Fibroblast of mammary gland (primary cell): ENCODE measurements around the gene AUTS2.
A peak's percentile ranks its signal among the peaks of the same experiment; 100 is the strongest.

Source experiments
- DNase-seq: peaks from one replicate; pipeline ENCODE4 v3.0.0-alpha.2; 2010; ENCODE audit warnings: low read depth
- H3K4me3 ChIP-seq: 2 replicates; pipeline ENCODE4 v1.5.1; 2011; ENCODE audit warnings: low read depth, mild to moderate bottlenecking, low read length, moderate library complexity; ENCODE audit not compliant: control insufficient read depth
- CTCF ChIP-seq: conservative IDR thresholded peaks from 2 replicates; pipeline ENCODE4 v1.5.1; 2011; ENCODE audit warnings: low read depth, low read length, inconsistent platforms; ENCODE audit not compliant: control insufficient read depth, insufficient read depth

AUTS2 gene

GRCh38 chr7:70091362-70091761 is 493.1 kb downstream of the AUTS2 start:
- no peak for DNase-seq
- no peak for TF ChIP-seq CTCF

GRCh38 chr7:70092314-70093204 is 494.3 kb downstream of the AUTS2 start:
- H3K4me3 ChIP-seq = no peak overlapping the region
- DNase-seq = peak; percentile 80
- no peak for TF ChIP-seq CTCF

More at GRCh38 chr7:70091362-70091761, 493.1 kb downstream of the AUTS2 start:
- no peak overlapping the region for H3K4me3 ChIP-seq

GRCh38 chr7:70093205-70093904 is 495.1 kb downstream of the AUTS2 start:
- H3K4me3 ChIP-seq = no peak overlapping the region
- no peak for TF ChIP-seq CTCF
- peak; percentile 38 for DNase-seq

- no peak for DNase-seq
- no peak overlapping the region for H3K4me3 ChIP-seq
- TF ChIP-seq CTCF = no peak
Observed at GRCh38 chr7:70094831-70095230, 496.6 kb downstream of the AUTS2 start.

GRCh38 chr7:70097645-70098044 is 499.4 kb downstream of the AUTS2 start:
- no peak for TF ChIP-seq CTCF
- H3K4me3 ChIP-seq = no peak overlapping the region
- DNase-seq = no peak

GRCh38 chr7:70098133-70098561 is 499.9 kb downstream of the AUTS2 start:
- no peak for TF ChIP-seq CTCF
- no peak overlapping the region for H3K4me3 ChIP-seq
- DNase-seq = no peak
